CD4-positive, alpha-beta T cell treated with Interleukin-10 for 1 hour (primary cell): ENCODE data around the gene RAB44.

Source experiments
- DNase-seq: peaks from one replicate; pipeline ENCODE4 v3.0.0-alpha.2; 2020

Gene RAB44

DNA sequence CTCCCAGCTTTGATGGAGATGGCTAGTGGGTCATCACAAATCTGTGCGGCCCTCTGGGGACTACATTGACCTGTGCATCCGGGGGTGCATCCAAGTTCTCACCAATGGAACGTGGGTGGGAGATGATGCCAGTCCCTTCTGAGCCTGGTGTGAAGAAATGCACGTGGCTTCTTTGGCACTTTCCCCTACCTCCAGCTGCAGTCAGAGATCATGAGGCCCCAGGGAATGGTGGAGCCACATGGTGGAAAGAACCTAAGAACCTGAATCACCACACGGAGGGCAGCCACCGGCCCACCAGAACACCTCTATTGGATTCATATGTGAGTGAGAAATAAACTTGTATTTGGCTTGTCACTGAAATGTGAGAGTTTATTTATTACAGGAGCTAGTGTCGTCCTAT, 29.0 kb upstream of the RAB44 start:
- DNase-seq, result no peak

- no peak for DNase-seq
These were observed 28.6 kb upstream of the RAB44 start for GRCh38 chr6:36669002-36669401.

- no peak for DNase-seq
These were observed 27.4 kb upstream of the RAB44 start for GRCh38 chr6:36670271-36670670.

DNA sequence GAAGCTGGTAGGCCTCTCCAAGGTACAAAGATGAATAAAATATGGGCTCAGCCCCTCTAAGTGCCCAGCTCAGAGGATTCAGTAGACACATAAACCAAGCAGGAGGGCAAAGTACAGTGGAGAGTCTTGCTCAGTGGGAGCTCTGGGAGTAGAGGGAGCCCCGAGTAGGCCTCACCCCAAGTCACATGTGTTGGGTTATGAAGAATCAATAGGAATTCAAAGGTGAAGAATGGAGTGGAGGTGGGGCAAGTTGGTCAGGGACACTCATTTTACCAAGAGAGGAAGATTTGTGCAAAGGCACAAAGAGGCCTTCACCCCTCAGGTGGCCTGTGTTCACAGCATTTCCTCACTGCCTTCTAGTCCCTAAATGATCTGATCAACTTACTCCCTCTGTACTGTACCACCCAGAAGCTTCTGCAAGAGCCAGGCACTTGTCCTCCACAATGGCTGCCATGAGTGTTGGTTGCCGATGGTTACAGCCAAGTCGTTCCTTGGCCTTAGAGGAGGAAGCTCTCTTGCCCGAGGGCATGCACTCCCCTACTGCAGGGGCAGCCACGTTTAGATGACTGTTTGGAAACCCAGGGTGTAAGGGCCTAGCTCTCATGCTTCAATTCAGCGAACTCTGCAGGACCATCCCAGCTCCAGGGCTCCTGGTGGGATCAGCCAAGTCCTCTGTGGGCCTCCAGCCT, 25.8 kb upstream of the RAB44 start:
- no peak for DNase-seq

DNA sequence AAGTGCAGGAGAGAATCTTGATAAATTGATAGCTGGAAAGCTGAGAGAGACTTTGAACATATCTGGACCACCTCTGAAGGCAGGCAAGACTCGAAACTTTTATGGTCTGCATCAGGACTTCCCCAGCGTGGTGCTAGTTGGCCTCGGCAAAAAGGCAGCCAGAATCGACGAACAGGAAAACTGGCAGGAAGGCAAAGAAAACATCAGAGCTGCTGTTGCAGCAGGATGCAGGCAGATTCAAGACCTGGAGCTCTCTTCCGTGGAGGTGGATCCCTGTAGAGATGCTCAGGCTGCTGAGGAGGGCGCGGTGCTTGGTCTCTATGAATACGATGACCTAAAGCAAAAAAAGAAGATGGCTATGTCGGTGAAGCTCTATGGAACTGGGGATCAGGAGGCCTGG, 23.7 kb upstream of the RAB44 start:
- no peak for DNase-seq

- no peak for DNase-seq
These were observed 22.7 kb upstream of the RAB44 start for GRCh38 chr6:36674942-36675341.

DNA sequence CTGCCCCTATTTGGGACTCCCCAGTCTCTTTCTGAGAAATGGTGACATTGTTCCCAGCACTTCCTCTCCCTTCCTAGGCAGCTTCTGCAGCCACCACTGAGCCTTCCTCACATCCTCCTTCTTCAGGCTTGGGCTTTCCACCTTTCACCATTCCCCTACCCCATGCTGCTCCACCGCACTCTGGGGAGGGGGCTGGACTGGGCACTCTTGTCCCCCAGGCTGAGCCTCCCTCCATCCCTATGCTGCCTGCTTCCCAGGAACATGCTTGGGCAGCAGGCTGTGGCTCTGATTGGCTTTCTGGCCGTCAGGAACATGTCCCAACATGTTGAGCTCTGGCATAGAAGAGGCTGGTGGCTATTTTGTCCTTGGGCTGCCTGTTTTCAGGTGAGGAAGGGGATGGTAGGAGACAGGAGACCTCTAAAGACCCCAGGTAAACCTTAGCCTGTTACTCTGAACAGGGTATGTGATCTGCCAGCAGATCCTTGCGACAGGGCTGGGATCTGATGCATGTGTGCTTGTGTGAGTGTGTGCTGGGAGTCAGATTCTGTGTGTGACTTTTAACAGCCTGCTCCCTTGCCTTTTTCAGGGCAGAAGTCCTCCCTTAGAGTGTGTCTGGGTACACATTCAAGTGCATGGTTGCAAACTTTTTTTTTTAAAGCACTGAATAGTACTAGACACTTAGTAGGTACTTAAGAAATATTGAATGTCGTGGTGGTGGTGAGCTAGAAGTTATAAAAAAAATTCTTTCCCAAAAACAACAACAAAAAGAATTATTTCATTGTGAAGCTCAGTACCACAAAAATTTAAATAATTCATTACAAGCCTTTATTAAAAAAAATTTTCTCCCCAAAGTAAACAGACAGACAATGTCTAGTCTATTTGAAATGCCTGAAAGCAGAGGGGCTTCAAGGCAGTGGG, 21.2 kb upstream of the RAB44 start:
- no peak for DNase-seq

- DNase-seq, result no peak
These were observed 20.4 kb upstream of the RAB44 start for GRCh38 chr6:36677059-36677749.

- DNase-seq, result peak; percentile 23
These were observed 19.7 kb upstream of the RAB44 start for GRCh38 chr6:36677753-36678487.

DNA sequence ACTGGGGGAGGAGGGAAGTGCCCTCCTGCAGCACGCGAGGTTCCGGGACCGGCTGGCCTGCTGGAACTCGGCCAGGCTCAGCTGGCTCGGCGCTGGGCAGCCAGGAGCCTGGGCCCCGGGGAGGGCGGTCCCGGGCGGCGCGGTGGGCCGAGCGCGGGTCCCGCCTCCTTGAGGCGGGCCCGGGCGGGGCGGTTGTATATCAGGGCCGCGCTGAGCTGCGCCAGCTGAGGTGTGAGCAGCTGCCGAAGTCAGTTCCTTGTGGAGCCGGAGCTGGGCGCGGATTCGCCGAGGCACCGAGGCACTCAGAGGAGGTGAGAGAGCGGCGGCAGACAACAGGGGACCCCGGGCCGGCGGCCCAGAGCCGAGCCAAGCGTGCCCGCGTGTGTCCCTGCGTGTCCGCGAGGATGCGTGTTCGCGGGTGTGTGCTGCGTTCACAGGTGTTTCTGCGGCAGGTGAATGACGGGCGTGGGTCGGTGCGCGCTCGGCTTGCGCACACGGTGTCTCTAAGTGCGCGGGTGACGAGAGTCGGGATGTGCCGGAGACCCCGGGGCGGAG, 19.1 kb upstream of the RAB44 start, which contains the start of gene CDKN1A:
TSS of gene CDKN1A (plus strand) at position 227 of the 555 bp plus-strand sequence. CDS start 5,388 bp downstream, outside the sequence.
- DNase-seq, result peak; percentile 84

DNA sequence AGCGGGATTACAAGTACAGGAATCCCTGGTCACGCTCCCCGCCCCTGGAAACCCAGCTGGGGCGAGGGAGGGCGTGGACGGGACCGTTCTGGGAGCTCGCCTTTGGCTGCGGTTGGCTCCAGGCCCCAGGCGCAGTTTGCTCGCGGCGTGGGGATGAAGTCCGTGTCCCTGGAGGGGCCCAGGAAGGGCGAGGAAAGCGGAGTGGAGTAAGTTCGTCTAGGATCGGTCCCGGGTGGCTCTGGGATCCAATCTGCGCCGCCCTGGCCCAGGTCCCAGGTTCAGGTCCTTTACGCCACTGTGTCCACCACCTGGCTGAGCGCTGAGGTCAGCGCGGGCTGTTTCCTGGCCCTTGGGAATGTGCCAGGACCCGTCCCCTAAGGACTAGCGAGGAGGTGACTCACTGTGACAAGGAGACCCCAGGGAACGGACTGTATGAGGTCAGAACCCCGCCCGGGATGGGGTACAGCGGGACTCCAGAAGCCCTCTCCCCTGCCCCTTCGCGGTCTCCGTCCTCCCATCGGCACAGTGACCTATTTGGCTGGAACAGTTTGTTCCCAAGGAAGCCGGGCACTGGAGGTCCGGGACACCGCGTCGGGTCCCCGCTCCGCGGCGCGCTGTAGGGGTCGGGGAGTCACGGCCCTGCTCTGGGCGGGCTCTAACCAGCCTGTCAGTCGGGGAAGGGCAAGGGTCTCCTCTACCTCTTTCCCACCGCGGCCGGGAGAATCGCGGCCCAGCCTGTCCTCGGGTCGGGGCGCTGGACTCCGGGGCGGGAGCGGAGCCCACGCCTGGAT, 18.4 kb upstream of the RAB44 start:
- DNase-seq, result peak; percentile 34

DNA sequence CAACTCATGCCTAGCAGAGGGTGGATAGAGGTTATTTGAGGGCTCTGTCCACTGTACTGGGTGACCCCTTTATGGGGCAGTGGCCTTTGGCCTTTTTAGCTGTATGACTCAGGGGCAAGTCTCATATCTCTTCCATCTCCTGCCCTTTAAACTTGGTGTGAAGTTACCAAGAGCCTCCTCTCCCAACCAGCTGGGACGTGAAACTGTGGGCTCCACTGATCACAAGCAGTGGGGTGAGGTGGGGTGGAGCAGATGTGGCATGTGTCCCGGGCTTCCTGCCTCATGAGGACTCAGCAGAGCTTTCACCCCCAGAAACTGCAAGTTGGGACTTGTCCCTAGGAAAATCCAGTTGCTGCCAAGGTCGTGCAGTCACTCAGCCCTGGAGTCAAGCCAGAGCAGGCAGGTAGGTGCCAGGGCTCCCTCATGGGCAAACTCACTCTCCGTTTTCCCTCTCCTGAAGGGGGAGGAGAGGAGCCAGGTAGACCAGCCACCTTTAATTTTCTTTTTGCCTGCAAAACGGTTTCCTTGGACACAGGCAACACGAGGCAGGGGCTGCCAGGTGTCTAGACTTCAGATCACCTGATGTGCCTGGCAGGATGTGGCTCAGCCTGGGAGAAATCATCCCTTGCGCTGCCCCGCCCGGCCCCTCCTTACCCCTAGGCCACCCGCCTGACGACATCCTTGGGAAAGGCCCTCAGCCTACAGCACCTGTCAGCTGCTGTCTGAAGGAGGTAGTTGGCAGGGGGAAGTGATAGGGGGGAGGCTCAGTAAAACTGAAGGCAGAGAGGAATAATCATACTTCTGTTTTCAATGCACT, 15.1 kb upstream of the RAB44 start:
- peak; percentile 87 for DNase-seq

GRCh38 chr6:36683145-36683655, 14.4 kb upstream of the RAB44 start:
- no peak for DNase-seq

GRCh38 chr6:36683656-36684446, 13.8 kb upstream of the RAB44 start:
- DNase-seq, result no peak

- no peak for DNase-seq
These were observed 13.2 kb upstream of the RAB44 start for GRCh38 chr6:36684447-36684812.

DNA sequence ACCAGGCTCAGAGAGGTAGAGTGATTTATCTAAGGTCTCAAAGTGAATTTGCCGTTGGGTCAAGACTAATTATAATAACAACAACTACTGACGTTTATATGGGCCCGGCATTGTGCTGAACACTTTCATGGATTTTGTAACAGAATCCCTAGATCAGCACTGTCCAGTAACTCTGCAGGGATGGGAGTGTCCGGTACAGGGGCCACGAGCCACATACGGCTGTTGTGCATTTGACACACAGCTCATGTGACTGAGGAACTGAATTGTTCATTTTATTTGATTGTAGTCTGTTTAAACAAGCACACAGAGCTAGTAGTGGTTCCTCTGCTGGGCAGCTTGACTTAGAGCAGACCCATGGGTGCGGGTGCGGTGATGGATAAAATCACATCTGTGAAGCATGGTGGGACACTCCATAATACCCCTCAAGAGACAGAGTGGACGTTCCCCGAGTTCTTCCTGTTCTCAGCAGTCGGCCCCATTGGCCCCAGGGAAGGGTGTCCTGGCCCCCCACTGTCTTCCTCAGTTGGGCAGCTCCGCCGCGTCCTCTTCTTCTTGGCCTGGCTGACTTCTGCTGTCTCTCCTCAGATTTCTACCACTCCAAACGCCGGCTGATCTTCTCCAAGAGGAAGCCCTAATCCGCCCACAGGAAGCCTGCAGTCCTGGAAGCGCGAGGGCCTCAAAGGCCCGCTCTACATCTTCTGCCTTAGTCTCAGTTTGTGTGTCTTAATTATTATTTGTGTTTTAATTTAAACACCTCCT, 12.3 kb upstream of the RAB44 start:
- DNase-seq, result peak; percentile 6

DNA sequence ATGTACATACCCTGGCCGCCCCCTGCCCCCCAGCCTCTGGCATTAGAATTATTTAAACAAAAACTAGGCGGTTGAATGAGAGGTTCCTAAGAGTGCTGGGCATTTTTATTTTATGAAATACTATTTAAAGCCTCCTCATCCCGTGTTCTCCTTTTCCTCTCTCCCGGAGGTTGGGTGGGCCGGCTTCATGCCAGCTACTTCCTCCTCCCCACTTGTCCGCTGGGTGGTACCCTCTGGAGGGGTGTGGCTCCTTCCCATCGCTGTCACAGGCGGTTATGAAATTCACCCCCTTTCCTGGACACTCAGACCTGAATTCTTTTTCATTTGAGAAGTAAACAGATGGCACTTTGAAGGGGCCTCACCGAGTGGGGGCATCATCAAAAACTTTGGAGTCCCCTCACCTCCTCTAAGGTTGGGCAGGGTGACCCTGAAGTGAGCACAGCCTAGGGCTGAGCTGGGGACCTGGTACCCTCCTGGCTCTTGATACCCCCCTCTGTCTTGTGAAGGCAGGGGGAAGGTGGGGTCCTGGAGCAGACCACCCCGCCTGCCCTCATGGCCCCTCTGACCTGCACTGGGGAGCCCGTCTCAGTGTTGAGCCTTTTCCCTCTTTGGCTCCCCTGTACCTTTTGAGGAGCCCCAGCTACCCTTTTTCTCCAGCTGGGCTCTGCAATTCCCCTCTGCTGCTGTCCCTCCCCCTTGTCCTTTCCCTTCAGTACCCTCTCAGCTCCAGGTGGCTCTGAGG, 11.5 kb upstream of the RAB44 start:
- peak; percentile 21 for DNase-seq
